Activated CD4-positive, alpha-beta T cell treated with anti-CD3 and anti-CD28 coated beads, Interleukin-2, Interleukin-6, amounts not matched to agents 100 ng/mL and 50 ng/mL, durations not matched to agents 16 hours and 8 hours (primary cell): ENCODE results near the gene DLEU7.

Experiments used
- DNase-seq: peaks from one replicate; pipeline ENCODE4 v3.0.0-alpha.2; 2020

The DLEU7 gene

DNA sequence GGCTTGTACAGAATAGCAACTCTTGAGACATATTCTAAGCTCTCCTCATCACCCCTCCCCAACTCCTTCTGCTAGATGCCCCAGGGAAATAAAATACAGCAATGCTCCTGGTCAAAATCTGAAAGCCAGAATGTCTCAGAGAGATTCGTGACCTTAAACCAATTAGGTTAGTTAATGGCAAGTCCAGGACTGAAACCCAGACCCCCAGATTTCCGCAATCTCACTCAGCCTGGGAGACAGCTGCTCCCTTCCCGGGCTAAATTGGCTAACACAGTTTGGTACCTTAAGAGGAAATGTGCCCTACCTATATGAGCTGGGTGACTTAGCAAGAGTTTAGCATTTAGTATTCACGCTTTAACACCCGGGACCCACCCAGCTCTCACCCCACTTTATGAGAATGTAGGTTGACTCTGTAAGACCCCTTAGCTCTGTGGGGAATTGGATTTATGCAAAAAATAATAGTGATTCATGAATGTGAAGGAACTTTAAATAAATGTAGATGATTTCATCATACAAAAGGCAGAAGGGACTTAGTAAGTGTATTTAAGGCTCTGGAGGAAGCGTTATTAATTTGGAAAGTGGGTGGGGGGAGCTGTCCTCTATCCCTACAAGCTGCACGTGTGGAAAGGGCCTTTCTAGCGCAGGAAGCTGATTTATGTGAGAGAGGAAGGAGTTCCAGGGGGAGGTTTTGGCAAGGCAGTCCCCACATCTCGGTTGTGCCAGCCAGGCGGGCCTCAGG, 1.1 kb downstream of the DLEU7 start:
- DNase-seq = no peak

DNA sequence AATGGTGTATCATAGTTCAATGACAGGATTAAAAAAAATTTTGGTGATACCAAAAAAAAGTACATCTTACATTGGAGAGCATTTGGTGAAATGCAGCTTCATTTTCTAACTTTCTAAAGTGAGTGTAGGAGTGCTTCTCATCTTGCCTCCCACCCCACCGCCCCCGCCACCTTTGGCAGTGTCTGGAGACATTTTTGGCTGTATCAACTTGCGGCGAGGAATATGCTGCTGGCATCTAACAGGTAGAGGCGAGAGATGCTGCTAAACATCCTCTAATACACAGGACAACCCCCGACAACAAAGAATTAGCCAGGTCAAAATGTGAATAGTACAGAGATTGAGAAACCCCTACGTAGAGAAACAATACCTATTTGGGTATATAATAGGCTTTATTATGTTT, 1.7 kb downstream of the DLEU7 start:
- DNase-seq = no peak

DNA sequence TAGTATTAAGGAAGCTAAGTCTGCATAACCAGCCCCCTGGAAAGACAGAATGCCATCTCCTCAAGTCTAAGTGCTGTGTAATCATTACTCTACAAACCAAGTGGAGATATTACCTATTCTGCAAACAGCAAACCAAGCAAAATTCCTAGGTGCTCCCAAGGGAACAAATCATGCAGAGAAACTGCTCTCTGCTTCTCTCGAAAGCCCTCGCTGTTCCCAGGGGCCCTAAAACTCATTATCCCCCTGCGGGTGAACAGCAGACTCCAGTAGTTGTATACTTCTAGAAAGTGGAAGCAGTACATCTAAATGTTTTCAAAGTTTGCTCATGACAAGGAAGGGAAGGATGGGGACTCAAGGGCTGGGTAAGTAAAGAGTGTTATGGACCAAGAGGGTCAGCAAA, 3.2 kb downstream of the DLEU7 start:
- no peak for DNase-seq

DNA sequence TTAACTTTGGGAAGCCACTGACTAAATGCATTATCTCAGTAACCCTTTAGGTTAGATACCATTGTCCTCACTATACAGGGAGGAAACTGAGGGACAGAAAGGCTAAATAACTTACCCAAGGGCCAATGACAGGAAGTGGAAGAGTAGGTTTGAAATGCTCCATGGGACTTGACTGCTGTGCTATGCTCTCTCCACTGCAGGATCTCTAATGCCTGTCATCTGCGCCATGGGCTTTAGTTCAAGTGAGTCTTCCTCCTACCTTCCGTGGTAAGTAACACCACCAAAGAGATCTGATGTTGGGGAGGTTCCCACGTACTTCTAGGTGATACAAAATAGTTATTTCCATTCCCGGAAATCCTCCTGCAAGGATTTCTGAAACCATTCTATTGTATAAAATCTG, 3.7 kb downstream of the DLEU7 start:
- no peak for DNase-seq

DNA sequence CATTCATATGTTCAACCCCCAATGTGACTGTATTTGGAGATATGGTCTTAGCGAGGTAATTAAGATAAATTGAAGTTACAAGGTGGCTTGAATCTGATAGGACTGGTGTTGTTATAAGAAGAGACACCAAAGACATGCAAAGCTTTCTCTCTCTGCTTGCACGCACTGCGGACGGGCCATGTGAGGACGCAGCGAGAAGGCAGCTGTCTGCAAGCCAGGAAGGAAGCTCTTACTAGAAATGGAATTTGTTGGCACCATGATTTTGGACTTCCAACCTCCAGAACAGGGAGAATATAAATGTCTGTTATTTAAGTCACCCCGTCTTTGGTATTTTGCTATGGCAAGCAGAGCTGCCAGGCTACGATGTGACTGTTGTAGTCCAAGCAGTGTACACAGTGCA, 4.8 kb downstream of the DLEU7 start:
- no peak for DNase-seq

GRCh38 chr13:50838031-50838430, 5.5 kb downstream of the DLEU7 start:
- DNase-seq = no peak

DNA sequence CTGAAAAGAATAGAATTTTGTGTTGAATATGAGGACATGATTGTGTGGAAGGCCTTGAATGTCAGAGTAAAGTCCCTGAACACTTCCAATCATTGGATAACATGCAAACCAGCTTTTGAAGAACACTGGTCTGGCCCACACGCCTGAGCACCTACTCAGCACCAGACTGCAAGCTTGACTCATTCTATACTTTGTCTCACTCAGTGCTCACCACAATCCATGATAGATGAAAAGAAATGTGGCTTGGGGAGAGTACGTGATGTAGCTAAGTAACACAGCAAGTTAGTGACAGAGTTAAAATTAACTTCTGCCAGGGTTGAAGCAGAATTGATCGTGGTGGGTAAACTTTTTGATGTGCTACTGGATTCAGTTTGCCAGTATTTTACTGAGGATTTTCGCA, 12.0 kb downstream of the DLEU7 start:
- DNase-seq = peak; percentile 24

GRCh38 chr13:50829896-50830295, 13.6 kb downstream of the DLEU7 start:
- no peak for DNase-seq

DNA sequence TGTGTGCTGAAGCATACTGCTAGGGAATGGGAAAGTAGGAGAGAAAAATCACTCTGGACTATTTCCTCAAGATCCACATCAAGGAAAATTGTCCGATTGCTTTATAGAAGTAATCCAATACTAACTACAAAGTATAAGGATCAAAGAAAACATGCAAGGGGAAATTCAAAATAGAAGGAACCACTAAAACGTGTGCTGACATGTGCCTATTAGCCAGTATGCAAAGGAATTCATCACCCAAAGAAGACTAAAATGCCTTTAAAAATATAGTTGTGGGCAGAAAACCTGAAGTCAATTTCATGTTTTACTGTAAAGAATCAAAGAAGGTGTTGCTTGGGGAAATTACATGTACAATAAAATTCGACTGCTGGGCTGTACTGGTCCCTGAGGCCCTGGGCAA, 14.3 kb downstream of the DLEU7 start:
- DNase-seq = no peak

DNA sequence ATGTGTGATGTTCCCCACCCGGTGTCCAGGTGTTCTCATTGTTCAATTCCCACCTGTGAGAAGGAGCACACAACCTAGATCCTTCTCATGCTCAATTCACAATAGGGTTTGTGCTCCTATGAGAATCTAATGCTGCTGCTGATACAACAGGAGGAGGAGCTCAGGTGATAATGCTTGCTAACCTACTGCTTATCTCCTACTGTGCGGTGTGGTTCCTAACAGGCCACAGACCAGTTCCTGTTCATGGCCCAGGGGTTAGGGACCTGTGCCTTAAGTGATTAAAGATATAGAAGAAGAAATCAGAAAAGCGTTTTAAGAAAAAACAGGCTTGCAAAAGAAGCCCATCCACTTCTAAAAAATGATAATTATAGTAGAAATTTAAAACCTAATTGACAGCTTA, 17.5 kb downstream of the DLEU7 start:
- no peak for DNase-seq

DNA sequence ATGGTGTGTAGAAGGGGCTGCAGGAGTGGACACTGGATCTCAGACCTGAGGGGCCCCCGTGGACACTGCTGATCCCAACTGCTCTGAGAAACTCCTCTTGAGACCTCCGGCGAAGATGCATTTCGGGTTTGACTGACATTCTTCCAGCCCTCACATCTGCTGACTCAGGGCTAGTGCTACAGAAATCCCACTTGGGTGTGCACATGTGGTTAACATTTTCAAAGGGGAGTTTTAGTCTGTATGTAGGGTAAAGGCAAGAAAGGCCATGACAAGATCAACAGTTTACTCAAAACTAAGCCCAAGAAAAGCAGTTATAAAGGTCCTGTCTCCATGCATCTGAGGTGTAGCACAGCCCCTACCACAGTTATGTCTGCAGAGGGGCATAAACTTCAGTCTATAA, 31.2 kb downstream of the DLEU7 start:
- DNase-seq = no peak

- DNase-seq = no peak
These were observed 32.5 kb downstream of the DLEU7 start for GRCh38 chr13:50810998-50811397.

- no peak for DNase-seq
These were observed 33.0 kb downstream of the DLEU7 start for GRCh38 chr13:50810468-50810867.

- DNase-seq = no peak
These were observed 34.1 kb downstream of the DLEU7 start for GRCh38 chr13:50809133-50810090.

GRCh38 chr13:50805805-50806204, 37.7 kb downstream of the DLEU7 start:
- no peak for DNase-seq

DNA sequence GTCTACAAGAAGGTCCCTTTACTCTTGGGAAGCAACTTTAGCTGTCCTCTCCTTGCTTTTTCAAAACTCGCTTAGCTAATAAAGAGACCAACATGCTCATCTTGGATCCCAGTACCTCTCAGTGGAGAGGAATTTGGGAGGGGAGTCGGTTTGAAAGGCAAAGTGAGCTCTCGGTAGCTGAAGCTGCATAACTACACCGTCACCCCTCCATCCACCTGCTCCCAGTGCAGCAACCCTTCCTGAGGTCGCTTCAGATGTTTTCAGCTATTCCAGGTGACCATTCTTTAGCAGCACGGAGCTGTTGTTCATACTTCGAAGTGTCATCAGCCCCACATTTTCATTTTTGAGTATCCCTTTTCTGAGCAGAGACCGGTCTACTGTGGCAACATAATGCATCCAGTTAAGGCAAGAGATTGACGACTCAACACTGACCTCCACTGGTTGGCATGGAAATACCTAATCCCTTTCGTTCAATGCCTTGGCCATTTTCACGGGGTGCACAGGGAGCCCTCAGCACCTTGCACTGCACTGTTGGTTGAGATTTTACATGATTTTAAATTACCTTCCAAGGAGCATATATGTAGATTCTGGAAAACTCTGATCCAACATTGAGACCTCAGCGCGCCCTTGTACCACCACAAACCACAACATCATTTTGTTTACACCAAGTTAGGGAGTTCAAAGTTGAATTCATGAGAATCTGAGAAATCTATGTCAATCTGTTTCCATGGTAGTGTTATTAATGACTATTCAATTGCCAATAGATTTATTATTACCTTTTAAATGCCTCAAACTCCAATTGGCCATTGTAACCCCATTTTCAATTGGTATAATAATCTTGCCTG, 42.2 kb downstream of the DLEU7 start:
- DNase-seq = peak; percentile 78

- DNase-seq = no peak
These were observed 43.3 kb downstream of the DLEU7 start for GRCh38 chr13:50800091-50800739.

- no peak for DNase-seq
These were observed 44.6 kb downstream of the DLEU7 start for GRCh38 chr13:50798923-50799322.

DNA sequence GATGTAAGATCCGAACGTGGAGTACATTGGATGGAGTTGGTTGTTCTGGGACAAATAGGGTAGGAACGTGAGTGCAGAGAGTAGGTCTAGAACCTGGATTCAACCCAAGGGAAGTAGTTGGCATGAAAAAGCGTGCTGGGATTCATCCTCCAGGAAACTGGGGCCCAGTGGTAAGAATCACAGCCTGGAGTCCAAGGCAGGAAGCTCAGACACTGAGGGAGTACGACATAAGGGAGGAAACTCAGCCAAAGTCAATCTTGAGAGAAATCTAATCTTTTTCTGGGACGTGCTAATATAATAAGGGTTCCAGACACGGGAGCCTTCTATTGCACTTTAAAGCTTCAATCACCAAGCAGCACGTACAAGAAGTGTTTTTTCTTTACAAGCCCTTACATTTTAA, 46.4 kb downstream of the DLEU7 start:
- no peak for DNase-seq

DNA sequence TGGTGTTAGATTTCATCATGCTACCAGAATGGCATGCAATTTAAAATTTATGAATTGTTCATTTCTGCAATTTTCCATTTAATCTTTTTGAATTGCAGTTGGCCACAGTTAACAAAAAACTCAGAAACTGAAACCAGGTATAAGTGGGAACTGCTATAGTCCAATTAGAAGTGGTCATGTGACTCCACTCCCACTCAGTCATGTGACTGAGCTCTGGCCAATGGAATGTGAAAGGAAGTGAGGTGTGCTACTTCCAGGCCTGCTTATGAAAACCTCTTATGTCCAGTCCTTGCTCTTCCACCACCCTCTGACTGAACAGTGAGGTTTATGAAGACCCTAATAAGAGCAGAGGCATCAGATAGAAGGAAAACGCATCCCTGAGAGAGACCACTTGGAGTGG, 47.0 kb downstream of the DLEU7 start:
- DNase-seq = no peak

DNA sequence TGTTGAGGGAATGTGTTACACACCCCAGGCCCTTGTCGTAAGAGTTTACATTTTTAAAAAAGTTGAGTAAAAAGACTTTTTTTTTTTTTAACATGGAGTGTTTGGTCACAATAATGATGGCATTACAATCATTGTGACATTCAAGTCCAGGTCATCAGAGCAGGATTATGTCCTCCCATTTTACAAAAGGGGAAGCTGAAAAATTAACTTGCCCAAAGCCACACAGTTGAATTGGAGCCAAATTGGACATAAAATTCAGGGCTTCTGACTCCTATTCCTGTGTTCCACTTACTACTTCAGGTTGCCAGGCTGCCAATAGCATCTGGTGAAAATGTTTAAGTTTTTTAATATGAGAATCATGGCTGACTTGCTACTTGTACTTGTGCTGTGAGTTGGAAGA, 49.3 kb downstream of the DLEU7 start:
- no peak for DNase-seq

DNA sequence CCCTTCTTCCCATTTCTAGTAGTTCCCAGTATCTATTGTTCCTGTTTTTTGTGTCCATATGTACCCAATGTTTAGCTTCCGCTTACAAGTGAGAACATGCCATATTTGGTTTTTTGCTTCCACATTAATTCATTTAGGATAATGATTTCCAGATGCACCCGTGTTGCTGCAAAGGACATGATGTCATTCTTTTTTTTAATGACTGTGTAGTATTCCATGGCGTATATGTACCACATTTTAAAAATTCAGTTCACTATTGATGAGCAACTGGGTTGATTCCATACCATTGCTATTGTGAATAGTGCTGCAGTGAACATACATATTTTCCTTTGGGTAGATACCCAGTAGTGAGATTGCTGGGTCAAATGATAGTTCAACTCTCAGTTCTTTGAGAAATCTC, 50.5 kb downstream of the DLEU7 start:
- no peak for DNase-seq
